DOHH2 (cell line): ENCODE data around the gene DZIP1L.
"Not testable (repeated sequence)": the region's sequence is repeated elsewhere in the genome, so short reads cannot be mapped to it uniquely, and the experiment has no call there.

Experiments
- H3F3A ChIP-seq: fragments of 200-600 bp; sonication (generic), shearing (Covaris generic); 2 replicates; pipeline ENCODE4 v1.6.0; 2016; ENCODE audit warnings: antibody characterized with exemption, mild to moderate bottlenecking; ENCODE audit not compliant: control insufficient read depth, insufficient read depth
- H3K27ac ChIP-seq: fragments of 200-600 bp; sonication (generic); 2 replicates; pipeline ENCODE4 v1.5.1; 2014; ENCODE audit warnings: low read depth, mild to moderate bottlenecking, low read length, moderate library complexity
- H3K27me3 ChIP-seq: fragments of 200-600 bp; sonication (generic); 2 replicates; pipeline ENCODE4 v1.6.1; 2014; ENCODE audit warnings: mild to moderate bottlenecking, low read length, mixed read lengths; ENCODE audit not compliant: control insufficient read depth
- H3K36me3 ChIP-seq: fragments of 200-600 bp; sonication (generic); 2 replicates; pipeline ENCODE4 v1.6.1; 2014; ENCODE audit warnings: mild to moderate bottlenecking, low read length, moderate library complexity, mixed read lengths; ENCODE audit not compliant: control insufficient read depth
- H3K4me1 ChIP-seq: fragments of 200-600 bp; sonication (generic); 2 replicates; pipeline ENCODE4 v1.6.1; 2014; ENCODE audit warnings: mild to moderate bottlenecking, low read length, mixed read lengths; ENCODE audit not compliant: control insufficient read depth
- H3K4me2 ChIP-seq: fragments of 200-600 bp; sonication (generic); 2 replicates; pipeline ENCODE4 v1.6.0; 2014; ENCODE audit warnings: mild to moderate bottlenecking, low read length, moderate library complexity
- H3K4me3 ChIP-seq: fragments of 200-600 bp; sonication (generic); 2 replicates; pipeline ENCODE4 v1.5.1; 2014; ENCODE audit warnings: mild to moderate bottlenecking, low read length, mixed read lengths
- H3K79me2 ChIP-seq: fragments of 200-600 bp; sonication (generic); 2 replicates; pipeline ENCODE4 v1.6.1; 2014; ENCODE audit warnings: mild to moderate bottlenecking, low read length, mixed read lengths; ENCODE audit not compliant: control insufficient read depth
- H3K9me2 ChIP-seq: fragments of 200-600 bp; sonication (generic); replicated peaks from 2 replicates; pipeline ENCODE4 v1.6.1; 2014; ENCODE audit warnings: mild to moderate bottlenecking, low read length, mixed read lengths; ENCODE audit not compliant: control insufficient read depth
- H3K9me3 ChIP-seq: fragments of 200-600 bp; sonication (generic); 2 replicates; pipeline ENCODE4 v1.6.1; 2014; ENCODE audit warnings: antibody characterized with exemption, low read length, mixed read lengths; ENCODE audit not compliant: control insufficient read depth, insufficient read depth
- H4K20me1 ChIP-seq: fragments of 200-600 bp; sonication (generic); 2 replicates; pipeline ENCODE4 v1.6.0; 2014; ENCODE audit warnings: low read depth, mild to moderate bottlenecking, antibody characterized with exemption, low read length, moderate library complexity; ENCODE audit not compliant: control insufficient read depth, insufficient read depth
- EZH2phosphoT487 ChIP-seq: fragments of 200-600 bp; sonication (generic); IDR thresholded peaks from 2 replicates; pipeline ENCODE4 v1.6.1; 2017; ENCODE audit warnings: borderline replicate concordance, mild to moderate bottlenecking, antibody characterized with exemption, low read length, moderate library complexity, mixed read lengths
- TF ChIP-seq, protein P1 (sequence below): fragments of 200-600 bp; sonication (generic); IDR thresholded peaks from one replicate; pipeline ENCODE4 v1.5.1; 2014; ENCODE audit warnings: antibody characterized with exemption, mild to moderate bottlenecking, low read depth, low read length; ENCODE audit not compliant: poor library complexity, severe bottlenecking

Gene DZIP1L

DNA sequence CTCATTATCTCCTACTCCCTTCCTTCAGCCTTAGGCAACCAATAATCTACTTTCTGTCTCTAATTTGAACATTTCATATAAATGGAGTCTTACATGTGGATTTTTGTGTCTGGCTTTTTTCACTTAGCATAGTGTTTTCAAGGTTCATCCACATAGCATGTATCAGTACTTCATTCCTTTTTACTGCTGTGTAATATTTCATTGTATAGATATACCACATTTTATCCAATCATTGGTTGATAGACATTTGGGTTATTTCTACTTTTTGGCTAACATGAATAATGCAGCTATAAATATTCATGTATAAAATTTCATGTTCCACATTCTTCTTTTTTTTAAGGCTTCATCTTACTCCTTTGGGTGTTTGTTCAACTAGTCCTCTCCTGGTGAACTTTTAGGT is 39.1 kb upstream of the DZIP1L start:
- no peaks in the 10 kb centered on the region for H3F3A ChIP-seq
- no peak for TF ChIP-seq EZH2phosphoT487
- TF ChIP-seq, protein P1, sequence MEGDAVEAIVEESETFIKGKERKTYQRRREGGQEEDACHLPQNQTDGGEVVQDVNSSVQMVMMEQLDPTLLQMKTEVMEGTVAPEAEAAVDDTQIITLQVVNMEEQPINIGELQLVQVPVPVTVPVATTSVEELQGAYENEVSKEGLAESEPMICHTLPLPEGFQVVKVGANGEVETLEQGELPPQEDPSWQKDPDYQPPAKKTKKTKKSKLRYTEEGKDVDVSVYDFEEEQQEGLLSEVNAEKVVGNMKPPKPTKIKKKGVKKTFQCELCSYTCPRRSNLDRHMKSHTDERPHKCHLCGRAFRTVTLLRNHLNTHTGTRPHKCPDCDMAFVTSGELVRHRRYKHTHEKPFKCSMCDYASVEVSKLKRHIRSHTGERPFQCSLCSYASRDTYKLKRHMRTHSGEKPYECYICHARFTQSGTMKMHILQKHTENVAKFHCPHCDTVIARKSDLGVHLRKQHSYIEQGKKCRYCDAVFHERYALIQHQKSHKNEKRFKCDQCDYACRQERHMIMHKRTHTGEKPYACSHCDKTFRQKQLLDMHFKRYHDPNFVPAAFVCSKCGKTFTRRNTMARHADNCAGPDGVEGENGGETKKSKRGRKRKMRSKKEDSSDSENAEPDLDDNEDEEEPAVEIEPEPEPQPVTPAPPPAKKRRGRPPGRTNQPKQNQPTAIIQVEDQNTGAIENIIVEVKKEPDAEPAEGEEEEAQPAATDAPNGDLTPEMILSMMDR = no peak

DNA sequence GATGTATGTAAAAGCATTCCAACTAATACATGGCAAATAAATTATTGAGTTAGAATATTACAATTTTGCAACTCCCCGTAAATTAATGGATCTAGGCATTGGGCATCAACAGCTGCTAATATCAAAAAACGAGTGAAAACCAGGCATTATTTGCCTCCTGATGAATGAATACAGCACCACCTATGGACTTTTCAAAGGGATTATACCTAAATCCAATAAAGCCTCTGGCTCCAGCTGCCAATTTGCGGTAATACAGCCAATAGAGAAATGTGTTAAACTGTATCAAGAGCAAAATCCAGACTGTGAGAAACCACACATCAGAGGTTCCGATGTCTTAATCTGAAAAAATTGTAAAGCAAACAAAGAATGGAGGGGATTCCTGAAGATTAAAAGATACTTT is 33.1 kb upstream of the DZIP1L start:
- Histone ChIP-seq H3F3A (no peaks in the 10 kb centered on the region), H3K79me2 (no peaks in the 10 kb centered on the region), H3K27ac (no peak overlapping the region), H3K4me2 (no peak overlapping the region), H3K27me3 (no peaks in the 10 kb centered on the region), H3K4me1 (no peaks in the 10 kb centered on the region), H3K9me2 (no peaks in the 10 kb centered on the region), H3K4me3 (no peak overlapping the region), H3K9me3 (no peaks in the 10 kb centered on the region), H3K36me3 (no peaks in the 10 kb centered on the region), H4K20me1 (no peaks in the 10 kb centered on the region)
- no peak for TF ChIP-seq EZH2phosphoT487
- TF ChIP-seq, protein P1 = no peak

More for the DNA sequence above, 39.1 kb upstream of the DZIP1L start:
- H3K79me2 ChIP-seq = no peaks in the 10 kb centered on the region
- no peaks in the 10 kb centered on the region for H3K9me2 ChIP-seq
- no peaks in the 10 kb centered on the region for H3K36me3 ChIP-seq
- no peaks in the 10 kb centered on the region for H4K20me1 ChIP-seq
- no peak overlapping the region for H3K4me2 ChIP-seq
- H3K4me3 ChIP-seq = no peak overlapping the region
- no peak overlapping the region for H3K27ac ChIP-seq
- no peaks in the 10 kb centered on the region for H3K4me1 ChIP-seq
- peaks cover 4% of the 10 kb centered on the region; the same call in 1 of the 2 replicates for H3K9me3 ChIP-seq
- no peaks in the 10 kb centered on the region for H3K27me3 ChIP-seq

DNA sequence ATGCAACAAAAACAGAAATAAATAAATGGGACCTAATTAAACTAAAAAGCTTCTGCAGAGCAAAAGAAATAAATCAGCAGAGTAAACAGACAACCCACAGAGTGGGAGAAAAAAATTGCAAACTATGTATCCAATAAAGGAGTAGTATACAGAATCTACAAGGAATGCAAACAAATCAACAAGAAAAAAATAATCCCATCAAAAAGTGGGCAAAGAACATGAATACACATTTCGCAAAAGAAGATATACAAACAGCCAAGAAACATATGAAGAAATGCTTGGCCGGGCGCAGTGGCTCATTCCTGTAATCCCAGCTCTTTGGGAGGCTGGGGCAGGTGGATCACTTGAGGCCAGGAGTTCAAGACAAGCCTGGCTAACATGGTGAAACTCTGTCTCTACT is 26.8 kb upstream of the DZIP1L start:
- H3K79me2 ChIP-seq, H3F3A ChIP-seq, H3K4me2 ChIP-seq, H3K4me1 ChIP-seq, H3K9me3 ChIP-seq, H3K9me2 ChIP-seq, H4K20me1 ChIP-seq, H3K36me3 ChIP-seq, H3K27ac ChIP-seq, H3K4me3 ChIP-seq, H3K27me3 ChIP-seq: not testable (repeated sequence)

DNA sequence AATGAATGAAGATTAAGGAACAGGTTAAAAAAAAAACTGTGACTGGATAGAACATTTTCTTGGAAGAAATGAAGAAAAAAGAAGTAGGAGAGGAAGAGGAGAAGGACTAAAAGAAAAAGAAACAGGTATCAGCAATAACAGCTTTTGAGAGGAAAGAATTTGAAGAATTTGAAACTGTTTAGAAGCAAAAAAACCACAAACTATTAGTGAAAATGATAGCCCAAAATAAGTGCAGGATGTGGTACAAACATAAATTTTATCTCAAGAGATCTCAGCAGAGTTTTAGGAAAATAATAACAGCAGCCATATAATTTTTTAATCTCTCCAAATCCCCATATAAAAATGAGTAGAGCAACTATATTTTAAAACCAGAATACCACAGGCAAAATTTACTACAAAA is 25.5 kb upstream of the DZIP1L start:
- Histone ChIP-seq H3K9me3 (no peaks in the 10 kb centered on the region), H3K4me1 (no peaks in the 10 kb centered on the region), H3K4me2 (no peak overlapping the region), H3K36me3 (no peaks in the 10 kb centered on the region), H4K20me1 (no peaks in the 10 kb centered on the region), H3K79me2 (no peaks in the 10 kb centered on the region), H3K27me3 (peaks cover 5% of the 10 kb centered on the region), H3K9me2 (no peaks in the 10 kb centered on the region), H3K4me3 (no peak overlapping the region), H3K27ac (no peak overlapping the region), H3F3A (no peaks in the 10 kb centered on the region)
- TF ChIP-seq EZH2phosphoT487 = no peak
- TF ChIP-seq, protein P1 = no peak
